ENCODE measurements around the gene PTPRN2.

DNA sequence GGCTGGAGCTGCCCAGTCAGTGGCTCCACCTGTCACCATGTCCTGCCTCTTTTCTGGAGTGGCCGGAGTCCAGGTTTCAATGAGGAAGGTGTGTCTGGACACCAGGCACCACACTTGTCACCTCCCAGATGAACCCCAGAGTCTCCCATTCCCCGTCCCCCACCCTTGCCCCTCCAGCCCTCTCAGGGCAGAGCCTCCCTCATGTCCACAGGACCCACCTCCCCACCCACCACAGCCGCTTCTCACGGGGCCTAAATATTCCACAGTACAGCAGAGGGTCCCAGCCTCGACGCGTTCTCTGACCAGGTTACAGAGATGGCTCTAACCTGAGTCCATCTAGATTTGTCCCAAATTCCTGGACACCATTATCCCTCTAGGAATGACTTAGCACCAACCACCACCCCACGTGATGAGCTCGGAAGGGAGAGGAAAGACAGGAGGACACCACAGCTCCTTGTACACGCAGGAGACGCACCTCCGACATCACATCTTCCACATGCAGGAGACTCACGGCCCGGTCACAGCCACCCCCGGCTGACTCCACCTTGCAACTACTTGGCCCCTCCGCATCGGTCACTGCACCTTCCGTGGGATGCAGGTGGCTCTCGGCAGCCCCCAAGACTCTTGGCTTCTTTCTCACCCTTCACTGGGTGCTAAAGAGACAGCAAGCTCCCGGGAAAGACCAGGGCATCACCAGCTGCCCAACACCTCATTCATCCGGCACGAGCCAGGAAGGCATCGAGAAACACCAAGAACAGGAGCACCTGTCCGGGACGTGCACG is 690.7 kb downstream of the PTPRN2 start:
- no peak for TF ChIP-seq RAD21 (IDR thresholded peaks at IDR 0.05; ENCODE audit: low read length)
- TF ChIP-seq EZH2phosphoT487 (IDR thresholded peaks at IDR 0.05; ENCODE audit: borderline replicate concordance, low read depth), result no peak
- no peak for TF ChIP-seq JUND (IDR thresholded peaks at IDR 0.05)
- TF ChIP-seq, protein P1, sequence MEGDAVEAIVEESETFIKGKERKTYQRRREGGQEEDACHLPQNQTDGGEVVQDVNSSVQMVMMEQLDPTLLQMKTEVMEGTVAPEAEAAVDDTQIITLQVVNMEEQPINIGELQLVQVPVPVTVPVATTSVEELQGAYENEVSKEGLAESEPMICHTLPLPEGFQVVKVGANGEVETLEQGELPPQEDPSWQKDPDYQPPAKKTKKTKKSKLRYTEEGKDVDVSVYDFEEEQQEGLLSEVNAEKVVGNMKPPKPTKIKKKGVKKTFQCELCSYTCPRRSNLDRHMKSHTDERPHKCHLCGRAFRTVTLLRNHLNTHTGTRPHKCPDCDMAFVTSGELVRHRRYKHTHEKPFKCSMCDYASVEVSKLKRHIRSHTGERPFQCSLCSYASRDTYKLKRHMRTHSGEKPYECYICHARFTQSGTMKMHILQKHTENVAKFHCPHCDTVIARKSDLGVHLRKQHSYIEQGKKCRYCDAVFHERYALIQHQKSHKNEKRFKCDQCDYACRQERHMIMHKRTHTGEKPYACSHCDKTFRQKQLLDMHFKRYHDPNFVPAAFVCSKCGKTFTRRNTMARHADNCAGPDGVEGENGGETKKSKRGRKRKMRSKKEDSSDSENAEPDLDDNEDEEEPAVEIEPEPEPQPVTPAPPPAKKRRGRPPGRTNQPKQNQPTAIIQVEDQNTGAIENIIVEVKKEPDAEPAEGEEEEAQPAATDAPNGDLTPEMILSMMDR (IDR thresholded peaks at IDR 0.05), result no peak
- TF ChIP-seq, protein P2, sequence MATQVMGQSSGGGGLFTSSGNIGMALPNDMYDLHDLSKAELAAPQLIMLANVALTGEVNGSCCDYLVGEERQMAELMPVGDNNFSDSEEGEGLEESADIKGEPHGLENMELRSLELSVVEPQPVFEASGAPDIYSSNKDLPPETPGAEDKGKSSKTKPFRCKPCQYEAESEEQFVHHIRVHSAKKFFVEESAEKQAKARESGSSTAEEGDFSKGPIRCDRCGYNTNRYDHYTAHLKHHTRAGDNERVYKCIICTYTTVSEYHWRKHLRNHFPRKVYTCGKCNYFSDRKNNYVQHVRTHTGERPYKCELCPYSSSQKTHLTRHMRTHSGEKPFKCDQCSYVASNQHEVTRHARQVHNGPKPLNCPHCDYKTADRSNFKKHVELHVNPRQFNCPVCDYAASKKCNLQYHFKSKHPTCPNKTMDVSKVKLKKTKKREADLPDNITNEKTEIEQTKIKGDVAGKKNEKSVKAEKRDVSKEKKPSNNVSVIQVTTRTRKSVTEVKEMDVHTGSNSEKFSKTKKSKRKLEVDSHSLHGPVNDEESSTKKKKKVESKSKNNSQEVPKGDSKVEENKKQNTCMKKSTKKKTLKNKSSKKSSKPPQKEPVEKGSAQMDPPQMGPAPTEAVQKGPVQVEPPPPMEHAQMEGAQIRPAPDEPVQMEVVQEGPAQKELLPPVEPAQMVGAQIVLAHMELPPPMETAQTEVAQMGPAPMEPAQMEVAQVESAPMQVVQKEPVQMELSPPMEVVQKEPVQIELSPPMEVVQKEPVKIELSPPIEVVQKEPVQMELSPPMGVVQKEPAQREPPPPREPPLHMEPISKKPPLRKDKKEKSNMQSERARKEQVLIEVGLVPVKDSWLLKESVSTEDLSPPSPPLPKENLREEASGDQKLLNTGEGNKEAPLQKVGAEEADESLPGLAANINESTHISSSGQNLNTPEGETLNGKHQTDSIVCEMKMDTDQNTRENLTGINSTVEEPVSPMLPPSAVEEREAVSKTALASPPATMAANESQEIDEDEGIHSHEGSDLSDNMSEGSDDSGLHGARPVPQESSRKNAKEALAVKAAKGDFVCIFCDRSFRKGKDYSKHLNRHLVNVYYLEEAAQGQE (IDR thresholded peaks at IDR 0.05; ENCODE audit: low read depth, low read length), result no peak
- no peak for TF ChIP-seq MXI1 (IDR thresholded peaks at IDR 0.05; ENCODE audit: low read depth, low read length)
- TF ChIP-seq, protein P3, sequence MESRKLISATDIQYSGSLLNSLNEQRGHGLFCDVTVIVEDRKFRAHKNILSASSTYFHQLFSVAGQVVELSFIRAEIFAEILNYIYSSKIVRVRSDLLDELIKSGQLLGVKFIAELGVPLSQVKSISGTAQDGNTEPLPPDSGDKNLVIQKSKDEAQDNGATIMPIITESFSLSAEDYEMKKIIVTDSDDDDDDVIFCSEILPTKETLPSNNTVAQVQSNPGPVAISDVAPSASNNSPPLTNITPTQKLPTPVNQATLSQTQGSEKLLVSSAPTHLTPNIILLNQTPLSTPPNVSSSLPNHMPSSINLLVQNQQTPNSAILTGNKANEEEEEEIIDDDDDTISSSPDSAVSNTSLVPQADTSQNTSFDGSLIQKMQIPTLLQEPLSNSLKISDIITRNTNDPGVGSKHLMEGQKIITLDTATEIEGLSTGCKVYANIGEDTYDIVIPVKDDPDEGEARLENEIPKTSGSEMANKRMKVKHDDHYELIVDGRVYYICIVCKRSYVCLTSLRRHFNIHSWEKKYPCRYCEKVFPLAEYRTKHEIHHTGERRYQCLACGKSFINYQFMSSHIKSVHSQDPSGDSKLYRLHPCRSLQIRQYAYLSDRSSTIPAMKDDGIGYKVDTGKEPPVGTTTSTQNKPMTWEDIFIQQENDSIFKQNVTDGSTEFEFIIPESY (IDR thresholded peaks at IDR 0.05; ENCODE audit: borderline replicate concordance, low read depth), result no peak
- TF ChIP-seq FOXM1 (IDR thresholded peaks at IDR 0.05; ENCODE audit: low read depth), result no peak
